Colon (tissue), 2 donors: ENCODE results near the gene PCBP4.

ENCODE experiments used
- FAIRE-seq: peaks from 2 replicates; lab custom pipeline; 2012; peaks lifted over from hg19 to GRCh38; lab: Jason Lieb, UNC
- donor health status: control.
- donor health status: control.

The PCBP4 gene

GRCh38 chr3:51954713-51955112 is 12.5 kb downstream of the PCBP4 start:
- no peak for FAIRE-seq

GRCh38 chr3:51954105-51954504 is 13.1 kb downstream of the PCBP4 start:
- FAIRE-seq: no peak

- FAIRE-seq: no peak
Measured at GRCh38 chr3:51953445-51953844, 13.8 kb downstream of the PCBP4 start.

GRCh38 chr3:51950899-51951298 is 16.4 kb downstream of the PCBP4 start:
- no peak for FAIRE-seq

- no peak for FAIRE-seq
Measured at GRCh38 chr3:51949121-51949520, 18.1 kb downstream of the PCBP4 start.

GRCh38 chr3:51948016-51948580 is 19.2 kb downstream of the PCBP4 start:
- FAIRE-seq: no peak

GRCh38 chr3:51947215-51947900 is 19.9 kb downstream of the PCBP4 start:
- no peak for FAIRE-seq

- no peak for FAIRE-seq
Measured at GRCh38 chr3:51946796-51947195, 20.5 kb downstream of the PCBP4 start.

GRCh38 chr3:51945926-51946705 is 21.1 kb downstream of the PCBP4 start:
- FAIRE-seq: no peak

GRCh38 chr3:51945031-51945840 is 22.0 kb downstream of the PCBP4 start:
- FAIRE-seq: no peak

- no peak for FAIRE-seq
Measured at GRCh38 chr3:51944451-51945021, 22.7 kb downstream of the PCBP4 start.

- no peak for FAIRE-seq
Measured at GRCh38 chr3:51943451-51944391, 23.5 kb downstream of the PCBP4 start.

GRCh38 chr3:51942603-51943450 is 24.4 kb downstream of the PCBP4 start:
- no peak for FAIRE-seq

- FAIRE-seq: peak; percentile 86
Measured at GRCh38 chr3:51941798-51942602, 25.3 kb downstream of the PCBP4 start, which contains the start of the genes PARP3 and RRP9. Gene PARP3, plus strand, starts transcription at chr3:51942363. Its CDS starts 993 bp downstream, at chr3:51943356. Gene RRP9, minus strand, starts transcription at chr3:51941904. Its CDS starts 37 bp downstream, at chr3:51941867.

- no peak for FAIRE-seq
Measured at GRCh38 chr3:51941463-51941797, 25.8 kb downstream of the PCBP4 start.

GRCh38 chr3:51940648-51941462 is 26.4 kb downstream of the PCBP4 start:
- no peak for FAIRE-seq

GRCh38 chr3:51938780-51939425 is 28.4 kb downstream of the PCBP4 start:
- no peak for FAIRE-seq
